ENCODE measurements around the gene HTT-AS. TPM values are rescaled to one million over a fixed set of nuclear protein-coding genes. Genes with fewer than 3 reads are reported as not detected.

Gene HTT-AS
- total and polyA plus RNA-seq, 2 of the 13 experiments (the other 11 are each of a cell fraction or from before 2014, with no cell fraction given), result not detected

GRCh38 chr4:3073158-3074077 lies 920 bp downstream of the HTT-AS start (continued):
- TF ChIP-seq BATF2 (CRISPR knock-in tag; IDR thresholded peaks at IDR 0.05), result no peak
- TF ChIP-seq IRX3 (CRISPR knock-in tag; IDR thresholded peaks at IDR 0.05; ENCODE audit: borderline replicate concordance, low read depth), result no peak
- TF ChIP-seq ZNF343 (CRISPR knock-in tag; IDR thresholded peaks at IDR 0.05), result no peak
- no peak for TF ChIP-seq NFATC3 (CRISPR knock-in tag; IDR thresholded peaks at IDR 0.05)
- no peak for TF ChIP-seq KLF9 (CRISPR knock-in tag; IDR thresholded peaks at IDR 0.05; ENCODE audit: low read depth)
- no peak for TF ChIP-seq ZNF513 (CRISPR knock-in tag; conservative IDR thresholded peaks at IDR 0.05)
- no peak for TF ChIP-seq SMC3 (IDR thresholded peaks at IDR 0.05; ENCODE audit: low read length)
- no peak for TF ChIP-seq AKNA (CRISPR knock-in tag; IDR thresholded peaks at IDR 0.05; ENCODE audit: borderline replicate concordance)
- TF ChIP-seq STAT6 (CRISPR knock-in tag; IDR thresholded peaks at IDR 0.05; ENCODE audit: borderline replicate concordance), result no peak
- TF ChIP-seq ZNF646 (CRISPR knock-in tag; IDR thresholded peaks at IDR 0.05), result no peak
